Right lobe of liver (tissue), 4 donors: ENCODE results near the gene RPS6KA2.

ENCODE experiments used
- CTCF ChIP-seq, 4 donors: fragments of 200-600 bp in 3 of 4; fragments of 450-650 bp in 1 of 4; IDR thresholded peaks; one replicate each; pipeline versions ENCODE4 v1.5.1 to v1.8.0; 2016 to 2022; ENCODE audit warnings: antibody characterized with exemption in 4 of 4, mild to moderate bottlenecking in 2 of 4
- POLR2A ChIP-seq: fragments of 450-650 bp; IDR thresholded peaks from one replicate; pipeline ENCODE4 v1.6.1; 2017; ENCODE audit warnings: antibody characterized with exemption, mild to moderate bottlenecking
- donor health status: DM: no; HTN: no; CAD: no.
- donor health status: DM: no; HTN: no; CAD: no.
- donor health status: DM: no; HTN: yes; CAD: no.

DNA sequence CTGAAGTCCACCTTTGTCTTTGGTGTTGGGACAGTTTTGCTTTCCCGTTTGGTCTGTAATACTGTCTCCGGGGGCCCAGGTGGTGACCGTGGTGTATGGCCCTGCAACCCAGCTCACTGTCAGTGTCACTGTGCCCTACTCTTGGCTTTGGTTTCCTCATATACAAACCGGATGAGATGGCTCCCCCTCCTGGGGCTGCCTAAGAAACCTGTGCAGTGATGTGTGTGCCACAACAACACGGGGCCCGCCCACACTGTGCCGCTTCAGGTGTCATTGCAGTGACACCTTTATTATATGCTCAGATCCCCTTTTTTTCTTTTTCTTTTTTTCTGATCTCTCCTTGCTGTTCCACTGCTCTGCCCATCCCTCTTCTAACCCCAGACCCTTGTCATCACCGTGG is 114.5 kb downstream of the RPS6KA2 start:
- TF ChIP-seq POLR2A (no peak), CTCF (IDR thresholded peaks at IDR 0.05) (no peak)
